Urinary bladder (tissue), 4 donors: ENCODE data around the gene TMPRSS13. TPM values are rescaled to one million over a fixed set of nuclear protein-coding genes. Genes with fewer than 3 reads are reported as not detected.

Experiments
- DNase-seq: peaks from one replicate; pipeline ENCODE4 v3.0.0-alpha.2; 2015; ENCODE audit errors: extremely low spot score
- H3K27ac ChIP-seq: one replicate; pipeline ENCODE4 v1.5.1; 2013; ENCODE audit warnings: low read depth, mild to moderate bottlenecking, moderate library complexity
- H3K36me3 ChIP-seq: one replicate; pipeline ENCODE4 v1.6.1; 2013; ENCODE audit warnings: mild to moderate bottlenecking, moderate library complexity; ENCODE audit not compliant: insufficient read depth
- H3K4me1 ChIP-seq: one replicate; pipeline ENCODE4 v1.6.1; 2013; ENCODE audit warnings: mild to moderate bottlenecking, moderate library complexity; ENCODE audit not compliant: insufficient read depth
- H3K4me3 ChIP-seq: one replicate; pipeline ENCODE4 v1.5.1; 2013; ENCODE audit warnings: low read depth, low read length
- WGBS: extraction: QIAGEN DNeasy Blood & Tissue Kit; methylation state at CpG from one replicate; pipeline ENCODE4 v1.1.7; 2013; 5-methylcytosine and 5-hydroxymethylcytosine counted together
- polyA plus RNA-seq: library from polyadenylated mRNA; stranded (reverse); fragments of 200-250 nt; gene quantifications from one replicate; pipeline ENCODE4 v1.2.3, GENCODE V29; 2013
- total RNA-seq: library from RNA; depleted of rRNA; stranded (reverse); fragments of >200 nt; gene quantifications from one replicate; pipeline ENCODE4 v1.2.3, GENCODE V29; 2014
- donor health status: healthy with polysubstance abuse.
- donor health status: healthy.

TMPRSS13 gene
- total and polyA plus RNA-seq, 2 donors, result 0.18 to 0.63 TPM

GRCh38 chr11:117908959-117909610 is 20.1 kb downstream of the TMPRSS13 start:
- WGBS, result 86% methylated on average over 4 of the region's 4 CpGs
- H3K27ac ChIP-seq, result no peak overlapping the region
- no peaks in the 10 kb centered on the region for H3K36me3 ChIP-seq
- H3K4me3 ChIP-seq, result no peak overlapping the region
- DNase-seq, result no peak
- no peaks in the 10 kb centered on the region for H3K4me1 ChIP-seq

- no peaks in the 10 kb centered on the region for H3K36me3 ChIP-seq
- DNase-seq, result no peak
- WGBS, result 91% methylated on average over 17 of the region's 17 CpGs
- no peak overlapping the region for H3K4me3 ChIP-seq
- no peak overlapping the region for H3K27ac ChIP-seq
- H3K4me1 ChIP-seq, result no peaks in the 10 kb centered on the region
These were observed 20.9 kb downstream of the TMPRSS13 start for GRCh38 chr11:117908109-117908895.

DNA sequence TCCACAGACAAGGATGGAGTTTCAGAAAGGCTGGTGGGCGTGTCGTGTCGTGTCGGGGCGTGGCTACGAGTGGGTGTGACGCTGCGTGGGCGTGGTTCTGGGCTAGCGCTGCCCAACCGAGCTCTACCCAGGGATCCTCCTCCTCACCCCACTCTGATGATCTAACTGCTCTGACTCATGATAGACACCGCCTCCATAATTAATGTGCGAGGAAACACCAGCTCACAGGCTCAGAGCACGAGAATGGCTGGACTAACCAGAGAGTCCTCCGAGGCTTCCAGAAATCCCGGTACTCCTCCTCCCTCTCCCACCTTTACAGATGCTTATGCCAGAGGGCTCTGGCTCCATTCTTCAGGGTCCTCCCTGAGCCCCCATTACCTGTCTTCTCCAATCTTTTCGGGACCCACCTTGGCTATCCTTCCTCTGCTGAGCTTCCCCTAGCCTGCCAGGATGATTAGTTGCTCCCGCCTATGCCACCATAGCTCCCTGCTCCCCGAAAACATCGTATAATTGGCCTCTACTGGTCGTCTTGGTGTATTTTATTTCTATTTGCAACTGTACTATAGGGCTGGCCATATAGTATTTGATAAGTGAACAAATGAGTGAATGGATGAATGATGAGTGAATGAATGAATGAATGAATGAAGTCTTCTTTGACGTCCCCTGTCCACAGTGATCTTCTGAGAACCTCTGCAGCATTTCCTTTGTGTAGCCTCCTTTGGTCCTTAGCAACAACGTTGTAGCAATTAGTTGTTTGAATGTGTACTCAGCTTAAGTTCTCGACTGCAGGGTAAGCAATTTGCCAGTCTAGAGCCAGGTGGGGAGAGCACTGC is 21.7 kb downstream of the TMPRSS13 start:
- DNase-seq, result peak; percentile 71
- H3K36me3 ChIP-seq, result no peaks in the 10 kb centered on the region
- no peak overlapping the region for H3K4me3 ChIP-seq
- no peaks in the 10 kb centered on the region for H3K4me1 ChIP-seq
- no peak overlapping the region for H3K27ac ChIP-seq
- WGBS, result 30% methylated on average over 24 of the region's 24 CpGs

- Histone ChIP-seq H3K4me1 (no peaks in the 10 kb centered on the region), H3K36me3 (no peaks in the 10 kb centered on the region), H3K4me3 (no peak overlapping the region), H3K27ac (no peak overlapping the region)
- WGBS, result 69% methylated on average over 4 of the region's 4 CpGs
- no peak for DNase-seq
These were observed 22.5 kb downstream of the TMPRSS13 start for GRCh38 chr11:117906710-117907109.

DNA sequence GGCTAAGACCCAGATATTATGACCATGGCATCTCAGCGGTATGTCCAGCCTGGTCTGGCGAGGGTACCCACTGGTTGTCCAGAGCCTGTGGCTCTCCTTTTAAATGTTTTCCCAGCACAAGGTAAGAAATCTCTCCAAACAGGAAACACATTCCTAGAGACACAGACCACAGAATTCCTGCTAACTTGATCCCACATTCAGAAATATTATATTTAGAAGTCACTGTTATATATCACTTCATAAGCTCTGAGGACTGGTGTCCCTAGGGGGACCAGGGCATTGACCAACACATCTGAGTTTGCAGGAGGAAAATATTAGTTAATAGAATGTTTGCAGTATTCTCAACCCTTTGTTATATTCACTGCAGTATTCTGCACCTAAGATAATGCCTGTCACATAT is 23.1 kb downstream of the TMPRSS13 start:
- WGBS, result 98% methylated on average over 2 of the region's 2 CpGs
- Histone ChIP-seq H3K27ac (no peak overlapping the region), H3K4me3 (no peak overlapping the region), H3K36me3 (no peaks in the 10 kb centered on the region), H3K4me1 (no peaks in the 10 kb centered on the region)
- no peak for DNase-seq

GRCh38 chr11:117905524-117905923 is 23.7 kb downstream of the TMPRSS13 start:
- H3K4me3 ChIP-seq, result no peak overlapping the region
- 91% methylated on average over 4 of the region's 4 CpGs for WGBS
- DNase-seq, result no peak
- H3K36me3 ChIP-seq, result no peaks in the 10 kb centered on the region
- no peaks in the 10 kb centered on the region for H3K4me1 ChIP-seq
- no peak overlapping the region for H3K27ac ChIP-seq

DNA sequence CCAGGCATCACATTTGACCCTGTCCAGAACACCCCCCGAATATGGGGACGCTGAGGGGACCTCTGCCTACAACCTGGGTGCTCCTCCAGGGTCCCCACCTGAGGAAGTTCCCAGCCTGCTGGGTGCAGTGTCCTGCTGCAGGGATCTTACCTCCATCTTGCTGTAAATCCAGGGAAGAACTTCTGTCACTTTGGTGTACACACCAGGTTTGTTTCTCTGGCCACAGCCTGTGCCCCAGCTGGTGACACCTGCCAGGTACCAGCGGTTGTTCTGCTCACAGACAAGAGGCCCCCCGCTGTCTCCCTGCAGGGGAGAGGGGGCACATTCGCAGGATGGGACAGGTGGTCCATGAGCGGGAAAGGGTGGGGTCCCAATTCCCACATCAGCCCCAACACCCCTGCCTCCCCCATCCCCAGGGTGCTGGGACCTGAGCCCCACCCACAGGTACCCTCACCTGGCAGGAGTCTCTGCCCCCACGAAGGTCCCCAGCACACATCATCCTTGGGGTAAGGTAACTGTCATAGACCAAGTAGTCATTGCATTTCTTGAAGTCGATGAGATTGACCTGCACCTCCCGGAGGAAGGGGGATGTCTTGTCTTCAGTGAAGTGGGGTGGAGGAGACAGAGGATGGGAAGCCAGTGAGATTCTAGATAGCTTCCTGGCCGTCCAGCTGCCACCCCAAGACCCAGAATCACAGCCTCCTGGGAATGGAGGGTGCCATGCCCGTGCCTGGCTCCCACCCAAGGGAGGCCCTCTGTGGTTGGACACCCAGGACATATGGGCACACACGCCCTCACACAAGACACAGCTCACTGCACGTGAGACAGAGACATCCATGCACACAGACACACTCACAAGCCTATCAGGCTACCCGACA is 25.5 kb downstream of the TMPRSS13 start:
- H3K4me3 ChIP-seq, result no peak overlapping the region
- no peaks in the 10 kb centered on the region for H3K4me1 ChIP-seq
- H3K27ac ChIP-seq, result no peak overlapping the region
- no peak for DNase-seq
- H3K36me3 ChIP-seq, result no peaks in the 10 kb centered on the region
- WGBS, result 94% methylated on average over 14 of the region's 14 CpGs

DNA sequence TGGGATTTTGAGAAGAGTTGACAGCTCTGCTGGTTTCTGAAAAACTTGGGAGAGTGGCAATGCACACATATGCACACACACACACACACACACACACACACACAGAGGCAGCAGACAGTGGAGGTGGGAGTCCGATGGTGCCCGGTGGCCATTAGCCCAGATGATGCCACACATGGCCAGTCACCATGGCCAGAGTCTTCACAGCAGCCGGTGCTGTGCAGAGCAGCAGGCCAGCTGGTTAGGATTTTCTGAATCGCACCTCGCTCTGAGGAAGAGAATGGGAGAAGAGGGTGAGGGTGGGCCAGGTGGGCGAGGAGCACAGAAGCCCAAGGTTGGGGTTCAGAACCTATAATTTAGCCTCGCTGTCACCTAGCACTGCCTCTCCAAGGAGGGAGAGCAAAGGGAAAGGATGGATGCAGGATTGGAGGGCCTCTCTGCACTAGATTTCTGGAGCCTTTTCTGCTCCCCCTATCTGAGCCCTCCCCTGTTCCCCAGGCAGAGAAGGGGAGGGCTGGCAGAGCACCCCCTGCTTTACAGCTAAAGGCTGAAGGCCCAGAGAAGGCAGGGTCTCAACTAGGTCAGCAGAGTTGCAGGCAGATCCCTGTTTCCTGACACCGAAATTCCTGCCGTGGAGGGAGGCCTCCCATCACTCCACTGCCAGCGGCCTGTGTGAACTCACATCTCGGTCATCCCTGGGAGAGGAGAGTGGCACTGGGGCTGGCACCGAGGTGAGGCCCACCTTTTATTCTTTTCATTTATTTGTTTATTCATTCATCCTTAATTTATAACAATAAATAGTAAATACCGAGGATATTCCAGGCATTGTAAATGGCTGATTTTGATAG is 27.0 kb downstream of the TMPRSS13 start:
- no peak for DNase-seq

GRCh38 chr11:117901601-117902000 is 27.6 kb downstream of the TMPRSS13 start:
- Histone ChIP-seq H3K4me1 (no peaks in the 10 kb centered on the region), H3K4me3 (no peak overlapping the region), H3K27ac (no peak overlapping the region), H3K36me3 (no peaks in the 10 kb centered on the region)
- DNase-seq, result no peak
- WGBS, result 93% methylated on average over 9 of the region's 9 CpGs

More for the DNA sequence above, 27.0 kb downstream of the TMPRSS13 start:
- no peak overlapping the region for H3K4me3 ChIP-seq
- no peak overlapping the region for H3K27ac ChIP-seq
- 87% methylated on average over 13 of the region's 13 CpGs for WGBS
- H3K36me3 ChIP-seq, result no peaks in the 10 kb centered on the region
- H3K4me1 ChIP-seq, result no peaks in the 10 kb centered on the region

- WGBS, result 75% methylated on average over 11 of the region's 11 CpGs
- Histone ChIP-seq H3K27ac (no peak overlapping the region), H3K4me1 (no peaks in the 10 kb centered on the region), H3K36me3 (no peaks in the 10 kb centered on the region), H3K4me3 (no peak overlapping the region)
- DNase-seq, result no peak
These were observed 28.3 kb downstream of the TMPRSS13 start for GRCh38 chr11:117900720-117901440.

- Histone ChIP-seq H3K4me3 (no peak overlapping the region), H3K27ac (no peak overlapping the region), H3K4me1 (no peaks in the 10 kb centered on the region), H3K36me3 (no peaks in the 10 kb centered on the region)
- no peak for DNase-seq
- 90% methylated on average over 4 of the region's 4 CpGs for WGBS
These were observed 29.0 kb downstream of the TMPRSS13 start for GRCh38 chr11:117900121-117900648.

GRCh38 chr11:117898059-117898458 is 31.1 kb downstream of the TMPRSS13 start:
- Histone ChIP-seq H3K4me1 (no peaks in the 10 kb centered on the region), H3K36me3 (no peaks in the 10 kb centered on the region), H3K4me3 (no peak overlapping the region), H3K27ac (no peak overlapping the region)
- 87% methylated on average over 4 of the region's 4 CpGs for WGBS
- no peak for DNase-seq
